ENCODE measurements around the gene DGKI.

Gene DGKI

DNA sequence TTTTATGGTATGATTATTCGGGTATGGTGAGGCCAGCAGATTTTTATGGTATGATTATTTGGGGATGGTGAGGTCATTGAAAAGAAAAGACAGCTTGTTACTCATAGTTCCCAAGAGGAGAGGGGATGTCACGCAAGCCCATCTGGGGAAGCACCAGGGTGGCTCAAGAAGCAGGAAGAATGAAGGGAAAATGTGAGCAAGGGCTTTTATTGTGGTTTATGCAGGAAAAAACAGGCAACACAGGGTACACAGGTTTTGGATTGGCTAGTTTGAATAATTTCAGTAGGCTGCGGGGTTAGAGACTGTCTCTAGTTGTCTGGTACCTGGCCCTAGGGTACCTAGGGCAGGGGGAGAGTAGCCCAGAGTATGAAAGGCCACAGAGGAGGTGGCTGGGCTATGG is 26.8 kb upstream of the DGKI start:
- Histone ChIP-seq H3F3A (ENCODE audit: insufficient read depth) (no peaks in the 10 kb centered on the region), H3K4me2 (ENCODE audit: low read depth, low read length, poor library complexity, severe bottlenecking) (no peak overlapping the region), H3K36me3 (ENCODE audit: low read length) (no peaks in the 10 kb centered on the region), H3K27me3 (ENCODE audit: low read length) (no peaks in the 10 kb centered on the region), H3K79me2 (ENCODE audit: insufficient read depth, low read length) (no peaks in the 10 kb centered on the region), H4K20me1 (ENCODE audit: low read depth, low read length) (no peaks in the 10 kb centered on the region), H3K27ac (ENCODE audit: low read depth, low read length) (no peak overlapping the region), H3K9ac (ENCODE audit: low read length) (no peak overlapping the region), H3K9me3 (ENCODE audit: insufficient read depth, low read length) (no peaks in the 10 kb centered on the region), H2AFZ (ENCODE audit: low read depth, low read length, severe bottlenecking) (no peak overlapping the region), H3K4me3 (ENCODE audit: insufficient read depth, low read length, poor library complexity, severe bottlenecking) (no peak overlapping the region), H3K9me2 (replicated peaks; ENCODE audit: insufficient read depth, low read length) (no peaks in the 10 kb centered on the region)
- TF ChIP-seq, protein P1, sequence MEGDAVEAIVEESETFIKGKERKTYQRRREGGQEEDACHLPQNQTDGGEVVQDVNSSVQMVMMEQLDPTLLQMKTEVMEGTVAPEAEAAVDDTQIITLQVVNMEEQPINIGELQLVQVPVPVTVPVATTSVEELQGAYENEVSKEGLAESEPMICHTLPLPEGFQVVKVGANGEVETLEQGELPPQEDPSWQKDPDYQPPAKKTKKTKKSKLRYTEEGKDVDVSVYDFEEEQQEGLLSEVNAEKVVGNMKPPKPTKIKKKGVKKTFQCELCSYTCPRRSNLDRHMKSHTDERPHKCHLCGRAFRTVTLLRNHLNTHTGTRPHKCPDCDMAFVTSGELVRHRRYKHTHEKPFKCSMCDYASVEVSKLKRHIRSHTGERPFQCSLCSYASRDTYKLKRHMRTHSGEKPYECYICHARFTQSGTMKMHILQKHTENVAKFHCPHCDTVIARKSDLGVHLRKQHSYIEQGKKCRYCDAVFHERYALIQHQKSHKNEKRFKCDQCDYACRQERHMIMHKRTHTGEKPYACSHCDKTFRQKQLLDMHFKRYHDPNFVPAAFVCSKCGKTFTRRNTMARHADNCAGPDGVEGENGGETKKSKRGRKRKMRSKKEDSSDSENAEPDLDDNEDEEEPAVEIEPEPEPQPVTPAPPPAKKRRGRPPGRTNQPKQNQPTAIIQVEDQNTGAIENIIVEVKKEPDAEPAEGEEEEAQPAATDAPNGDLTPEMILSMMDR (IDR thresholded peaks at IDR 0.05; ENCODE audit: insufficient read depth, low read length, poor library complexity, severe bottlenecking), result no peak
- TF ChIP-seq EZH2phosphoT487 (conservative IDR thresholded peaks at IDR 0.05; ENCODE audit: low read length), result no peak

DNA sequence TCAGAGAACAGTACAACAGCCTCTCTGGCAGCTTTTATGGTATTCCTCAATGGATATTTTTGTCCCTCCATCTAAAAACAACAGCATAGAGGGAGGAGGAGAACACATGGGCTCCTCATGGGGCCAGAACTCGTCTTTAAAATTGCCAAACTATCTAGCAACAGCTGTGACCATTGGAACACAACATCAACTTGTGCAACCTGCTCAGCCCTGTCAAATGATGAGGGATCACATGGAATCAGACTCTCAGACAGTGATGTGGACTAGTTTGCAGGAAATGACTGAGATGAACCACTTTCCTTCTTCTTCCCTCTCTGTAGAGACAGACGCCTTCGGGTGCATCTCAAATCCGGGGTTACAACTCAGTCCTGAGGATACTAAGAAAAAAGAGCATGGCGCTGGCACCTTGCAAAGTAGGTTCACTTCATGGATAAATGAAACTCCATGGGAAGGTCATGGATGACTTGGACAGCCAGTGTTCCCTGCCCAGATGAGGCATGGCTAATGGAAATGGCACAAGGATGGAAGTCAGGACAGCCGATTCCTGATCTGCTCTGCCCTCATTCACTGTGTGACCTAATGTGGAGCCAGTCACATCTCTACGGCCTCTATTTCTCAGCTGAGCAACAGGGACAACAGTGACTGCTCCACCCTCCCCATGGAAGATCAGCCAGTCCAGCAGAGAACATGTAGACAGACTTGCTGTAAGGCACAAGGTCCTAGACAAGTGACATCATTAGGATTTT is 24.6 kb upstream of the DGKI start:
- Histone ChIP-seq H3K79me2 (ENCODE audit: insufficient read depth, low read length) (no peaks in the 10 kb centered on the region), H3K9ac (ENCODE audit: low read length) (no peak overlapping the region), H3K9me2 (replicated peaks; ENCODE audit: insufficient read depth, low read length) (no peaks in the 10 kb centered on the region), H4K20me1 (ENCODE audit: low read depth, low read length) (no peaks in the 10 kb centered on the region), H3K9me3 (ENCODE audit: insufficient read depth, low read length) (no peaks in the 10 kb centered on the region), H3K36me3 (ENCODE audit: low read length) (no peaks in the 10 kb centered on the region), H3F3A (ENCODE audit: insufficient read depth) (no peaks in the 10 kb centered on the region), H3K27me3 (ENCODE audit: low read length) (no peaks in the 10 kb centered on the region), H3K27ac (ENCODE audit: low read depth, low read length) (no peak overlapping the region), H2AFZ (ENCODE audit: low read depth, low read length, severe bottlenecking) (no peak overlapping the region), H3K4me2 (ENCODE audit: low read depth, low read length, poor library complexity, severe bottlenecking) (no peak overlapping the region), H3K4me3 (ENCODE audit: insufficient read depth, low read length, poor library complexity, severe bottlenecking) (no peak overlapping the region)
- no peak for TF ChIP-seq EZH2phosphoT487 (conservative IDR thresholded peaks at IDR 0.05; ENCODE audit: low read length)
- TF ChIP-seq, protein P1 (IDR thresholded peaks at IDR 0.05; ENCODE audit: insufficient read depth, low read length, poor library complexity, severe bottlenecking), result no peak

DNA sequence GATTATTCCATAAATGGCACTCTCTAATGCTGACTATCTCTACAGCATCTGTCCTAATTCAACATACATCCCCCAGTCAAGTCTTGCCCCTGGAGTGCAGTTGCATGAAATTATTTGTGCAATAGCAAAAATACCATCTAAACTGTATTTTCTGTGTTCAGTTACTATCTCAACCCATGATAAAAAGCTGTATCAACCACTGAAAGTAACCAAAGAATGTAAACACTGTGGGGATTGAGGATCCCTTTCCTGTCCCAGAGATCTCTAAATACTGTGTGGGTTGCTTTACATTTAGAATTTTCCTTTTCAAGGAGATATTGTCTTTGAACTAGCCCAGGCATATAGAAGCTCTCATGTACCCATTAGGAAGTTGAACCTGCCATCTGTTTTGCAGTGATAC is 23.9 kb upstream of the DGKI start:
- TF ChIP-seq EZH2phosphoT487 (conservative IDR thresholded peaks at IDR 0.05; ENCODE audit: low read length), result no peak
- H3K9ac ChIP-seq (ENCODE audit: low read length), result no peak overlapping the region
- H3F3A ChIP-seq (ENCODE audit: insufficient read depth), result no peaks in the 10 kb centered on the region
- H2AFZ ChIP-seq (ENCODE audit: low read depth, low read length, severe bottlenecking), result no peak overlapping the region
- H3K79me2 ChIP-seq (ENCODE audit: insufficient read depth, low read length), result no peaks in the 10 kb centered on the region
- H3K9me3 ChIP-seq (ENCODE audit: insufficient read depth, low read length), result no peaks in the 10 kb centered on the region
- H3K4me3 ChIP-seq (ENCODE audit: insufficient read depth, low read length, poor library complexity, severe bottlenecking), result no peak overlapping the region
- no peaks in the 10 kb centered on the region for H3K9me2 ChIP-seq (replicated peaks; ENCODE audit: insufficient read depth, low read length)
- H3K27ac ChIP-seq (ENCODE audit: low read depth, low read length), result no peak overlapping the region
- no peak overlapping the region for H3K4me2 ChIP-seq (ENCODE audit: low read depth, low read length, poor library complexity, severe bottlenecking)
- H3K27me3 ChIP-seq (ENCODE audit: low read length), result no peaks in the 10 kb centered on the region
- H4K20me1 ChIP-seq (ENCODE audit: low read depth, low read length), result no peaks in the 10 kb centered on the region
- H3K36me3 ChIP-seq (ENCODE audit: low read length), result no peaks in the 10 kb centered on the region

DNA sequence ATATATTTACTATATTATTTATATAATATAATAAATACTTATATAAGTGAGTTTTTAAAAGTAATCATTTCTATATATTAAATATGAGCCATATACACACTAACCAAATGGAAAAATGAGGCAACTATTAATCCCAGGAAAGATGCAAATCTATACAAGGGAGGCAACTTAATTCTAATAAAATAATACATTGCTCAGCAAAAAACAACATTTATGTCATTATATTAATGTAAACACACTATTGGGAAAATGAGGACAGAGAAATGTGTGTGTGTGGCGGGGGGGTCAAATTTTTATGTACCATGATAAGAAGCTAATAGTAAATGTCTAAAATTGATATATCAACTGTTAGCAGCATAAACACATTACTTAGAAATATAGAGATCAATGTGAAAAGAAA is 23.3 kb upstream of the DGKI start:
- Histone ChIP-seq H3K9me3 (ENCODE audit: insufficient read depth, low read length) (peaks cover 4% of the 10 kb centered on the region; the same call in 1 of the 2 replicates), H3K9me2 (replicated peaks; ENCODE audit: insufficient read depth, low read length) (no peaks in the 10 kb centered on the region), H3K79me2 (ENCODE audit: insufficient read depth, low read length) (no peaks in the 10 kb centered on the region), H3K36me3 (ENCODE audit: low read length) (no peaks in the 10 kb centered on the region), H3K9ac (ENCODE audit: low read length) (no peak overlapping the region), H3K27ac (ENCODE audit: low read depth, low read length) (no peak overlapping the region), H3K27me3 (ENCODE audit: low read length) (no peaks in the 10 kb centered on the region), H4K20me1 (ENCODE audit: low read depth, low read length) (no peaks in the 10 kb centered on the region), H3K4me2 (ENCODE audit: low read depth, low read length, poor library complexity, severe bottlenecking) (no peak overlapping the region), H3K4me3 (ENCODE audit: insufficient read depth, low read length, poor library complexity, severe bottlenecking) (no peak overlapping the region), H2AFZ (ENCODE audit: low read depth, low read length, severe bottlenecking) (no peak overlapping the region), H3F3A (ENCODE audit: insufficient read depth) (no peaks in the 10 kb centered on the region)
- no peak for TF ChIP-seq EZH2phosphoT487 (conservative IDR thresholded peaks at IDR 0.05; ENCODE audit: low read length)
- TF ChIP-seq, protein P1 (IDR thresholded peaks at IDR 0.05; ENCODE audit: insufficient read depth, low read length, poor library complexity, severe bottlenecking), result no peak
